Stimulated activated effector memory CD8-positive, alpha-beta T cell treated with anti-CD3 and anti-CD28 coated beads, Interleukin-12 subunit alpha, Interleukin-12 subunit beta, amount 100 ng/mL, for 72 hours (primary cell): ENCODE data around the gene PLCXD3.
"Not testable (repeated sequence)": the region's sequence is repeated elsewhere in the genome, so short reads cannot be mapped to it uniquely, and the experiment has no call there.

ENCODE experiments used
- ATAC-seq: fragments of 150-1000 bp; cut with Tn5 transposase; 2 replicates; pipeline ENCODE4 v1.10.0; 2021
- DNase-seq, 2 donors: peaks; one replicate each; pipeline ENCODE4 v3.0.0; 2021 to 2022; ENCODE audit warnings: low spot score in 2 of 2
- H3K27ac Mint-ChIP-seq: one replicate; pipeline ENCODE4 v1.8.0; 2022; ENCODE audit warnings: mild to moderate bottlenecking, mixed read lengths
- H3K36me3 Mint-ChIP-seq: one replicate; pipeline ENCODE4 v1.8.0; 2022; ENCODE audit warnings: mild to moderate bottlenecking, mixed read lengths
- H3K4me1 Mint-ChIP-seq: one replicate; pipeline ENCODE4 v1.8.0; 2022; ENCODE audit warnings: mixed read lengths
- H3K4me3 Mint-ChIP-seq: one replicate; pipeline ENCODE4 v1.8.0; 2022; ENCODE audit warnings: mild to moderate bottlenecking, mixed read lengths
- H3K9me3 Mint-ChIP-seq: one replicate; pipeline ENCODE4 v1.8.0; 2022; ENCODE audit warnings: mixed read lengths

The PLCXD3 gene

DNA sequence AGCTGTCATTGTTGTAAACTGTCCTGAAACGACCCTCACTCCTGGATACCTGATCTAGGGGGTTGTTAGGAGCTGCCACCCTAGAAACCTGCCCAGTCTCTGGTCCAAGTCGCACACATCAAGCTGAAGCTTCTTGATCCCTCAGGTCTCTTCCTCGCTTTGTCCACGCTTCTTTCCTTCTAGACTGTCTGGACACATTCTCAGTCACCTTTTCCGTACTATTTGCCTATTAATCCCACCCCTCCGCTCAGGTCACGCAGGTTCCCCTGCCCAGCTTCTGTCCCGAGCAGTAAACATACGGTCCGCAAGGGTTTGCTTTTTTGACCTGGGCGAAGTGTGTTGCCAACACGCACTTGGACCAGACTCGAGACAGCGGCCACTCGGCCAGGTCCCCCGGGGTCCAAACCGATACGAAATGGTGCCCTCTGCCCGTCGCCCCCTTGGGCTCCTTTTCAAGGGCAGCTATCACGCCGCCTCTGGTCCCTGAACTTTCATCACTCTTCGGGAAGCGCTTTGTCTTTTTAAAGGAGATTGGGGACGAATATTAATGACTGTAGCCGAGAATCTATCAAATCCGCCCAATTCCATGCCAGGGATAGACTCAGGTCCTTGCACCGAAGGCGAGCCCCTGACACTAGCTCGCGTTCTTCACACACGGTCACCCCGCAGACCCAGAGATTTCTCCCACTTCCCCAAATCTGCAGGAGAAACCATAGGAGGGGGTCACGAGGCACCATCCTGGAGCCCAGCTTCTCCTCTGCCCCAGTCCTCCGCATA is 814 bp downstream of the PLCXD3 start:
- ATAC-seq: no peak
- no peaks in the 10 kb centered on the region for H3K36me3 Mint-ChIP-seq
- H3K27ac Mint-ChIP-seq: no peak overlapping the region
- no peaks in the 10 kb centered on the region for H3K9me3 Mint-ChIP-seq
- no peak for DNase-seq
- H3K4me3 Mint-ChIP-seq: no peak overlapping the region
- H3K4me1 Mint-ChIP-seq: no peaks in the 10 kb centered on the region

DNA sequence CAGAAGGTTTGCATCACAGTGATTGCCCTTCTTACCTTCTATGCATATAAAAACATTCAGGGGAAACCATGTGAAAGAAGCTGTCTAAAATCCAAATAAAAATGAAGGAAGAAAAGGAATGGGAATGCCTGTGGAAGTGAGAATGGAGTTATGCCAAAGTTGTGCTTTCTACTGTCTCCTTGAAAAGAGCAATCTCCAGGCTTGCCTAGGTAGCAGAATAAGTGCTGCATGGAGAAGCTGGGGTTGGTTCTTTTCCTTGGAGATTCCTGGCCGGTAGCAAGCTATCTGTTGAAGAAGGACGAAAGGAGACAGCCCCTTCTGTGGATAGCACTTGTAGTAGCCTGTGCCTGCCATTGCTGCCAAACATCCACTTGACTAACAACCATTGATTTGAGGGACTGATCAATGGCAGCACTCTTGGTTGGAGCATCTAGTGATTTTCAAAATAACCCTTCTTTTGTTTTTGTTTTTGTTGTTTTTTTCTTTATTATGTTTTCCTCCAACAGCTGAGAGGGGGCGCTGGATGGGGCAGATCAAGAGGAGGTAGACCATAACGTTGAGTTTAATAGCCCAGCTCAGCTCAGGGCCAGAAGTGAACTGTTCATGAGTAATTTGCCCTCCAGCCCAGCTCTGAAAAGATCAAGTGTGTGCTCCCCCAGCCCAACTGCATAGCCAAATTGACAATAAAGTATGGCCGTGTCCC is 1.6 kb downstream of the PLCXD3 start:
- H3K27ac Mint-ChIP-seq: no peak overlapping the region
- no peaks in the 10 kb centered on the region for H3K4me1 Mint-ChIP-seq
- no peaks in the 10 kb centered on the region for H3K9me3 Mint-ChIP-seq
- no peaks in the 10 kb centered on the region for H3K36me3 Mint-ChIP-seq
- ATAC-seq (no peak), DNase-seq (no peak)
- no peak overlapping the region for H3K4me3 Mint-ChIP-seq

DNA sequence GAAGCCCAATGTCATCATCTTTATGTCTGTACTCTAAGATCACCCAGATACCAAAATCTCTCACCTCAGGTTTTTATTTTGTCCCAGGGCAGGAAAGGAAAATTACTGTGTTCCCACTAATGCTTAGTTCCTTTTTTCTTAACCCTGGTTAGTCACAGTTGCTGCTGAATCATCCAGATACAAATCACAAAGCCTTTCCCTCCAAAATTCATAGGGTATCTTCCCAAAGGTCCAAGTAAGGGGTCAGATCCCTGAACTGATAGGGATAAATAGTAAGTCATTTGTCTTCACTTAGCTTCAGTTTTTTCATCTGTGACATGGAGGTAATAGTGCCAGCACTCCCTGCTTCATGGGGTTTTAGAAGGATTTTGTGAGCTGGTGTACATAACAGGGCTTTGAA is 2.2 kb downstream of the PLCXD3 start:
- Mint-ChIP-seq H3K4me3 (no peak overlapping the region), H3K4me1 (no peaks in the 10 kb centered on the region), H3K9me3 (no peaks in the 10 kb centered on the region), H3K36me3 (no peaks in the 10 kb centered on the region), H3K27ac (no peak overlapping the region)
- ATAC-seq: no peak
- DNase-seq: no peak

DNA sequence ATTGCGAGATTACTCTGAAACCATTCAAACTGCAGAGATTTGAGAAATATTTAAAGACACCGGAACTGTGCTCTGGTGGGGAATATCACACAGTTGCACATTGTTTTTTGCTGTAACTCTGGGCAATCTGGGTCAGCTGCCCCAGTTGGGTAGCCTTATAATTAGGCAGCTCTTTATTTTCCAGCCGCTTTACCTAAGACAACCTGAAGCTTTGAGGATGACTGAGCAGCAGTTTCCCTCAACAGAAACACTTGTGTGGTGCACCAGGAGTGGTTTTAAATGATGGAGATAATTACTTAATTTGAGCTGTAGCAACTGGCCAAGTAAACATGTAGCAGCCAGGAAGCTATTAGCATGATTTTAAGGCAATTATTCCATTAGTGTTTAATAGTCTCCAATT is 2.9 kb downstream of the PLCXD3 start:
- H3K27ac Mint-ChIP-seq: no peak overlapping the region
- H3K4me3 Mint-ChIP-seq: no peak overlapping the region
- H3K36me3 Mint-ChIP-seq: no peaks in the 10 kb centered on the region
- no peaks in the 10 kb centered on the region for H3K9me3 Mint-ChIP-seq
- no peak for ATAC-seq
- no peaks in the 10 kb centered on the region for H3K4me1 Mint-ChIP-seq
- DNase-seq: no peak

DNA sequence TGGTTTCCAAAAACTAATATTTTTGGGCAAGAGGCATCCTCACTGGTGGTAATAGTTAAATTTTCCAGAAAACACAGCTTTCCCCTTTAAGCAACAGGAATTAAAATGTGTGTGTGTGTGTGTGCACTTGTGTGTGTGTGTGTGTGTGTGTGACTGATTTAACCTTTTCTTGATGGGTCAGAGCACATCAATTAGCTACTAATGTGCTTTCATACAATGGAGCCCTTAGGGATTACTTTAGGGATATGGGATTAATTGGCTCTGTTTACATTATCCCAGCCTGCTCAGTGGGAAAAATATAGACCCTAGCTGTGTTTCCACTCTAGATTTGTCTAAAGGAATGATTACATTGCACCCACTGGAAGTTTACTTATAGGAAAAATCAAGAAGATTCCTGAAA is 6.5 kb downstream of the PLCXD3 start:
- H3K36me3 Mint-ChIP-seq: no peaks in the 10 kb centered on the region
- H3K27ac Mint-ChIP-seq: no peak overlapping the region
- DNase-seq (no peak), ATAC-seq (no peak)
- H3K9me3 Mint-ChIP-seq: peaks cover 6% of the 10 kb centered on the region
- H3K4me3 Mint-ChIP-seq: no peak overlapping the region
- H3K4me1 Mint-ChIP-seq: no peaks in the 10 kb centered on the region

DNA sequence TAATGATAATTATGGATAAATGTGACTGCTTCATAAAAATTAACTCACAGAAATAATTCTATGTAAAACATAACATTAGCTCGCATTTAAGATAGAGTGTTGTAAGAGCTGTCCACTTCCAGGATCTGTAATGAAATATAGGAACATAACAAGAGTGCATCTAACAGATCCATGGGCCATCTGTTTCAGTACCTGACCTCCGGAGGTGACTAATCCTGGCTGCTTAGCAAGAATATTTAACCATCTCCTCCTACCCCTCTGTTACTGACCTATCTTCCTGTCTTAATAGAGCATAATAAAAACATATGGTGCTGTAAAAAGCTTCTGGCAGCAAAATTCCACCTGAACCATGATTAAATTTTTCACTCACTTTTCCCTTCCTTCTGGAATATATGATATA is 7.1 kb downstream of the PLCXD3 start:
- no peak for ATAC-seq
- Mint-ChIP-seq H3K9me3 (peaks cover 6% of the 10 kb centered on the region), H3K27ac (no peak overlapping the region), H3K36me3 (no peaks in the 10 kb centered on the region), H3K4me1 (no peaks in the 10 kb centered on the region), H3K4me3 (no peak overlapping the region)
- DNase-seq: no peak

DNA sequence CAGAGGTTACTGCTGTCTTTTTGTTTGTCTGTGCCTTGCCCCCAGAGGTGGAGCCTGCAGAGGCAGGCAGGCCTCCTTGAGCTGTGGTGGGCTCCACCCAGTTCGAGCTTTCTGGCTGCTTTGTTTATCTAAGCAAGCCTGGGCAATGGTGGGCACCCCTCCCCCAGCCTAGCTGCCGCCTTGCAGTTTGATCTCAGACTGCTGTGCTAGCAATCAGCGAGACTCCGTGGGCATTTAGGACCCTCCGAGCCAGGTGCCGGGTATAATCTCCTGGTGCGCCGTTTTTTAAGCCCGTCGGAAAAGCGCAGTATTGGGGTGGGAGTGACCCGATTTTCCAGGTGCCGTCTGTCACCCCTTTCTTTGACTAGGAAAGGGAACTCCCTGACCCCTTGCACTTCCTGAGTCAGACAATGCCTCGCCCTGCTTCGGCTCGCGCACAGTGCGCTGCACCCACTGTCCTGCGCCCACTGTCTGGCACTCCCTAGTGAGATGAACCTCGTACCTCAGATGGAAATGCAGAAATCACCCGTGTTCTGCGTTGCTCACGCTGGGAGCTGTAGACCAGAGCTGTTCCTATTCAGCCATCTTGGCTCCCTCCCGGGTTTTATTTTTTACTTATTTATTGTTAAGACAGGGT is 16.8 kb downstream of the PLCXD3 start:
- not testable (repeated sequence) for H3K9me3 Mint-ChIP-seq, H3K27ac Mint-ChIP-seq, H3K4me3 Mint-ChIP-seq, ATAC-seq, H3K36me3 Mint-ChIP-seq, DNase-seq, H3K4me1 Mint-ChIP-seq

DNA sequence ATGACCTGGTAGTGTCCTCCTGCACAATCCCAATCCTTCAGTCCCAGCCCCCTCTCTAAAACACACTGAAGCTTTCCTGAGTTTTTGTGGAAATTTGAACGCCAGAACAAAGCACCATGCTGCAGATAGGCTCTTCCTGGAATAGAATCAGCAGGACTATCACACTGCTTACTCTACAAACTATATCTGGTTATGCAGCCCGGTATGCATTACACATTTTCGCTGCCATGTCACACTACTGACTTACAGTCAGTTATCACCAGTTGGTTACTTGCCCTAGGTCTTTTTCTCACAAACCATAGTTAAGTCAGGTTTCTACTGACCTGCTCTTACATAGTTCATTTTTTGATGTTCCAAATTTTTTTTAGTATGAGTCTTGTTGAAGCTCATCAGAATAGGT is 24.9 kb downstream of the PLCXD3 start:
- no peak for DNase-seq
- Mint-ChIP-seq H3K27ac (no peak overlapping the region), H3K4me1 (no peaks in the 10 kb centered on the region), H3K9me3 (peaks cover 3% of the 10 kb centered on the region), H3K4me3 (no peak overlapping the region), H3K36me3 (no peaks in the 10 kb centered on the region)
- no peak for ATAC-seq

DNA sequence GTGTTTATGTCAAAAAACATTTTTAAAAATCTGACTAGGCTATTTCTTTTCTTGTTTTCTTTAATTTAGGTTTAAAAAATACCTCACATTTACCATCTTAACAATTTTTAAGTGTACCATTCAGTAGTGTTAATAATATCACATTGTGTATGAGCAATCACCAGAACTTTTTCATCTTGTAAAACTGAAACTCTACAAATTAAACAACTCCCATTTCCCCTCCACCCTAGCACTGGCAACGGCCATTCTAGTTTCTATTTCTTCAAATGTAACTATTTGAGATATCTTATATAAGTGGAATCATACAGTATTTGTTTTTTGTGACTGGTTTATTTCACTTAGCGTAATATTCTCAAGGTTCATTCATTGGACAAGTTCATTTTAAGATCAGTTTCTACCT is 27.7 kb downstream of the PLCXD3 start:
- H3K9me3 Mint-ChIP-seq: peaks cover 3% of the 10 kb centered on the region
- H3K27ac Mint-ChIP-seq: no peak overlapping the region
- no peaks in the 10 kb centered on the region for H3K36me3 Mint-ChIP-seq
- DNase-seq (no peak), ATAC-seq (no peak)
- no peaks in the 10 kb centered on the region for H3K4me1 Mint-ChIP-seq
- H3K4me3 Mint-ChIP-seq: no peak overlapping the region

DNA sequence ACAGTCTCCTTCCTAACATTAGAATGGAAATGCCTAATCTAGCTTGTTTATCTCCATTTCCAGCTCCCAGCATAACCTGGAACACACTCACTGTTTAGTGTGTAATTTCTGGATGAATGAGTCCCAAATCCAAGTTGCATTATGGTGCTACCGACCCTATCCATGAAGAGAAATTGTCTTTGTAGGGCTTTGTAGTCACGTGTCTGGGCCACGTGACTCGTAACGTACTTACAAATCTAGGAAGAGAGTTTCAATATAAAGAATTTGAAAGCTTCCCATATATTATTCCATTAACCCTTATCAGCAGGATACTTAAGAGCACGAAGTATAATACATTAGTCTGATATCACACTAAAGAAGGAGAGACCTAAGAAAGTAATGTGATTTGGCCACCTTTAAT is 28.2 kb downstream of the PLCXD3 start:
- H3K36me3 Mint-ChIP-seq: no peaks in the 10 kb centered on the region
- DNase-seq (no peak), ATAC-seq (no peak)
- no peaks in the 10 kb centered on the region for H3K9me3 Mint-ChIP-seq
- H3K4me1 Mint-ChIP-seq: no peaks in the 10 kb centered on the region
- H3K4me3 Mint-ChIP-seq: no peak overlapping the region
- H3K27ac Mint-ChIP-seq: no peak overlapping the region

DNA sequence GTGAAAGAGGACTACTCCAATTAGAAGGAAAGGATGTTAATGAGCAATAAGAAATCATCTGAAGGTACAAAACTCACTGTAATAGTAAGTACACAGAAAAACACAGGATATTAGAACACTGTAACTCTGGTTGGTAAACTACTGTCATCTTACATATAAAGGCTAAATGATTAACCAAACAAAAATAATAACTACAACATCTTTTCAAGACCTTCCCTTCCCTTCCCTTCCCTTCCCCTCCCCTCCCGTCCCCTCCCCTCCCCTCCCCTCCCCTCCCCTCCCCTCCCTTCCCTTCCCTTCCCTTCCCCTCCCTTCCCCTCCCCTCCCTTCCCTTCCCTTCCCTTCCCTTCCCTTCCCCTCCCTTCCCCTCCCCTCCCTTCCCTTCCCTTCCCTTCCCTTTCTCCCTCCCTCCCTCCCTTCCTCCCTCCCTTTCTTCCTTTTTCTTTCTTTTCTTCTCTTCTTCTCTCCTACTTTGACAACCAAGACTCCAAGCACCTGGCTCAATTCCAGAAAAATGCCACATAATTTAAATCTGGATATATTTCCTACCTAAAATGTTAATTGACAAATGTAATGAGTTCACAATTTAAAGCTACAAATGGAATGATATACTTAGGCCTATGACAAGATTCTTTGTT is 38.7 kb downstream of the PLCXD3 start:
- ATAC-seq, H3K9me3 Mint-ChIP-seq, DNase-seq, H3K36me3 Mint-ChIP-seq, H3K4me3 Mint-ChIP-seq, H3K4me1 Mint-ChIP-seq, H3K27ac Mint-ChIP-seq: not testable (repeated sequence)

DNA sequence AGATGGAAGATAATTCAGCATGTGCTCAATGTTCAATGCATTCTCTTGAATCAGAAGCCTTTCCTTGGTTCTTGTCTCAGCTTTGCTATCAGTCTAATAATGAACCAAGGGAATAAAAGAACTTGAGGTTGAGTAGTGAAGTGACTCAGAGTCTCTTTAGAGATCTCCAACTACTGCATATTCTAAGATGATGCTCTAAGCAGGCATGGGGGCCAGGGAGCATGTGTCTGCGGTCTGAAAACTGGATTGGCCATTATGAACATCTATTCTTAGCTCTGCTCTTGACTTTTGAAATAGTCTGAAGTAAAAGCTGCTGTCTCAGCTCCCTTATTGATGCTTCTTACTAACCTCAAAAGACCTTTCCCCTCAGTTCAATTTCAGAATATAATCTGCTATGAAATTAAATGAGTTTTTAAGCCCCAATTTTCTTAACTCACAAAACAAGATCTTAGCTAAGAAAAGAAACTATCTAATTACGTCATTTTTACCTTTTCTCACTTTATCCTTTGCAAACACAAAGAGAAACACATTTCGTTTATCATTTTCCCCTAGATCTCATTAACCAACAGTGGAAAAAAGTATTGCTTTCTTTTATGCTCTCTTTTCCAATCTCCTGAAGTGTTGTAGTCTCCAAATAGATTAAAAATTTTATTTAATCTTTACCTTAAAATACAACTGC is 44.8 kb downstream of the PLCXD3 start:
- Mint-ChIP-seq H3K4me1 (no peaks in the 10 kb centered on the region), H3K4me3 (no peak overlapping the region), H3K27ac (no peak overlapping the region), H3K36me3 (no peaks in the 10 kb centered on the region), H3K9me3 (no peaks in the 10 kb centered on the region)
- DNase-seq (no peak), ATAC-seq (no peak)

DNA sequence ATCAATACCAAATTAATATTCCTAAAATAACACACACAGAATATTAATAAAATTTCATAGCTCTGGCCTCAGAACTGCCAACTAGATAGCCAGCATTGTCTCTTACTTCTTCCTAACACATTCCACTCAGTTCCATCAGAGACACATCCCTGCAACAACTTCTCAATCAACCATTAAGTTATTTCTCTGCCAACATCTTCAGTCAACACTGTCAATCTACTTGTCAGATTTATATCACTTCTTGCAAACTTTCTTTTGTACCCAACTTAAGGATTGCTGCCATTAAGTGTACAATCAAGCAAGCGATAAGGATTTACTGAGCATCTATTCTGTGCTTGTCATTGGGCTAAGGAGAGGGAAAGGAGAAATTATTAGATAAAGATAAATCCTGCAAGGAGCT is 50.8 kb downstream of the PLCXD3 start:
- Mint-ChIP-seq H3K36me3 (no peaks in the 10 kb centered on the region), H3K4me1 (no peaks in the 10 kb centered on the region), H3K4me3 (no peak overlapping the region), H3K9me3 (no peaks in the 10 kb centered on the region), H3K27ac (no peak overlapping the region)
- ATAC-seq: no peak
- DNase-seq: no peak

DNA sequence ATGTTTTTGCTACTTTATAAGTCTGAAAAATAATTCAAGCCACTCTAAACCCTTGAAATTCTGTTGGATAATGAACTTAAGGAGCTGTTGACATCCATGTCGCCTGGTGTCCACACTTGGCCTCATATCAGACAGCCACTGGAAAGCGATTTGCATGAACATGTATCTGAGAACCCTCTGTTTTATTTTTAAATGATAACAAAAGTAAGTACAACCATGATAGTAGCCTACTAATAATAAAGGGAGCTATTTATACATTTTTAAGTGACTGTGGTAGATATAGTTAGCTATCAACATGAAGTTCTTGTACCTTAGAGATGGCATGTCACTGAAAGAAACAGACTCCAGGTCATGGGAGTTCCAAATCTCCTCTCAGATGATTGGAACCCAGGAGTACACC is 53.3 kb downstream of the PLCXD3 start:
- no peaks in the 10 kb centered on the region for H3K4me1 Mint-ChIP-seq
- H3K36me3 Mint-ChIP-seq: no peaks in the 10 kb centered on the region
- H3K4me3 Mint-ChIP-seq: no peak overlapping the region
- H3K27ac Mint-ChIP-seq: no peak overlapping the region
- H3K9me3 Mint-ChIP-seq: no peaks in the 10 kb centered on the region
- DNase-seq: no peak
- no peak for ATAC-seq

DNA sequence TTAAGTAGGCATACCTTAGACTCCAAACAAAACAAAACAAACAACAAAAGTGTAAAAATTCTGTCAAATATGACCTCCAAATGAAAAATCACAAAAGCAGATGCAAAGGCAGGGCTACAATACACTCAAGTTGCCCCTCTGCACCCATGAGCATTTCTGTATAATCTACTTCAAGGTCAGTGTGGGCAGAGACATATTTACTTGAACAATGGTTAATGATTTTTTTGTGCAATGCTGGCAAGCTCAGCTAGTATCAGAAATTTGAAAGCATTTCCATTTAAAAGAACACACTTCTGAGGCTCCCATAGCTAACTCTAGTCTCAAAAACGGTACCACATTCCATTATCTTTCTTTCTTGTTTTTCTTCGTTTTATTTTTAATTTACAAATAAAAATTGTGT is 57.9 kb downstream of the PLCXD3 start:
- ATAC-seq (no peak), DNase-seq (no peak)
- Mint-ChIP-seq H3K4me1 (no peaks in the 10 kb centered on the region), H3K27ac (no peak overlapping the region), H3K36me3 (no peaks in the 10 kb centered on the region), H3K4me3 (no peak overlapping the region), H3K9me3 (peaks cover 2% of the 10 kb centered on the region)
